Gastrocnemius medialis (tissue), 4 donors: ENCODE data around the gene NANP.
A peak's percentile ranks its signal among the peaks of the same experiment; 100 is the strongest.

Source experiments
- POLR2A ChIP-seq, 2 donors: fragments of 450-650 bp; IDR thresholded peaks; one replicate each; pipeline ENCODE4 v1.6.1; 2017; ENCODE audit warnings: antibody characterized with exemption in 2 of 2, mild to moderate bottlenecking in 2 of 2, moderate library complexity in 2 of 2
- TF ChIP-seq, protein P1 (sequence below), 5 experiments: fragments of 450-650 bp in 3 of 5; fragments of 200-600 bp in 2 of 5; sonication (generic) in 2 of 5; IDR thresholded peaks in 4 of 5; conservative IDR thresholded peaks in 1 of 5; 1 replicate in 4 of 5; 2 replicates in 1 of 5; pipeline ENCODE4 v1.5.1; 2016 to 2019; ENCODE audit warnings: antibody characterized with exemption in 5 of 5, mild to moderate bottlenecking in 3 of 5, moderate library complexity in 3 of 5

DNA sequence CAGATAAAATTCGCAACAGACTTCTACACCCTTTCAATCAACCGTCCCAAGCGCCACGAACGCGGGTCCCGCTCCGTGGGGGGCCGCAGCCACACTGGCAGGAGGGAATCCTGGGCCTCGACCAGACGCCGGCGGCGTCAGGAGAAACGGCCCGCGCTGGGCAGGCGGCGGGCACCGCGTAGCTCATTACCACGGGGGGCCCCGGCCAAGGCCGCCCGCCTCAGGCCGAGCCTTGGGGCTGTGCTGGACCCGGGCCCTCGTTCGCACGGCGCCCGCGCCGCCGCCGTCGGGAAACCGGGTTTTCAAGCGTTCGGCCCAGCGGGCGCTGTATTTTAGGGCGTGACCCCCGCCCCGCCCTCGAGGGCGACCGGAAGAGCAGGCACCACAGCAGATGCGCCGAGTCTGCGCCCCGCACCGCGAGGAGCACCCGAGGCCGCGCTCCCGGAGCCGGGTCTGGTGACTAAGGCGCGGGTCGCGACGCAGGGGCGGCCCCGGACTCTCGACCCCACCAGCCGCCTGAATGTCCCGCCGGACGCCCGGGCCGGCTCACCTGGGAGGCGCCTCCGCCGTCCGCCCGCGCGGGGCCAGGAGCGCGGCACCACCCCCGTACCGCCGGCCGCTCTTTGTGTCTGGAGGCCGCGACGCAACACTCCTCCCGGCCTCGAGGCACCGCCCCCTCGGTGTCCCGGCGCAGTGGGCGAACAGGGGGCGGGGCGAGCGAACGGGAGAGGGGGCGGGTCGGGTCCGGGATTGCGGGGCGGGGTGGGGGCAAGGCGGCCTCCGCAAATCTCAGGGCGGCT is 38.7 kb downstream of the NANP start, which contains the start of gene NINL:
- TF ChIP-seq, protein P1, sequence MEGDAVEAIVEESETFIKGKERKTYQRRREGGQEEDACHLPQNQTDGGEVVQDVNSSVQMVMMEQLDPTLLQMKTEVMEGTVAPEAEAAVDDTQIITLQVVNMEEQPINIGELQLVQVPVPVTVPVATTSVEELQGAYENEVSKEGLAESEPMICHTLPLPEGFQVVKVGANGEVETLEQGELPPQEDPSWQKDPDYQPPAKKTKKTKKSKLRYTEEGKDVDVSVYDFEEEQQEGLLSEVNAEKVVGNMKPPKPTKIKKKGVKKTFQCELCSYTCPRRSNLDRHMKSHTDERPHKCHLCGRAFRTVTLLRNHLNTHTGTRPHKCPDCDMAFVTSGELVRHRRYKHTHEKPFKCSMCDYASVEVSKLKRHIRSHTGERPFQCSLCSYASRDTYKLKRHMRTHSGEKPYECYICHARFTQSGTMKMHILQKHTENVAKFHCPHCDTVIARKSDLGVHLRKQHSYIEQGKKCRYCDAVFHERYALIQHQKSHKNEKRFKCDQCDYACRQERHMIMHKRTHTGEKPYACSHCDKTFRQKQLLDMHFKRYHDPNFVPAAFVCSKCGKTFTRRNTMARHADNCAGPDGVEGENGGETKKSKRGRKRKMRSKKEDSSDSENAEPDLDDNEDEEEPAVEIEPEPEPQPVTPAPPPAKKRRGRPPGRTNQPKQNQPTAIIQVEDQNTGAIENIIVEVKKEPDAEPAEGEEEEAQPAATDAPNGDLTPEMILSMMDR (IDR thresholded peaks at IDR 0.05 in 4 of 5, conservative IDR thresholded peaks at IDR 0.05 in 1 of 5): no peak
- peak in 1 of 2 donors; percentile 44 for TF ChIP-seq POLR2A (IDR thresholded peaks at IDR 0.05)
